Lower lobe of right lung (tissue), 2 donors: ENCODE data around the gene SECTM1. TPM values are rescaled to one million over a fixed set of nuclear protein-coding genes. Genes with fewer than 3 reads are reported as not detected.

ENCODE experiments used
- ATAC-seq, 2 donors: fragments of 200-7000 bp; cut with Tn5 transposase; one replicate each; pipeline ENCODE4 v1.9.1; 2020 to 2022; ENCODE audit warnings: mild to moderate bottlenecking in 2 of 2, moderate library complexity in 2 of 2
- DNase-seq: peaks from one replicate; pipeline ENCODE4 v3.0.0-alpha.2; 2020
- H3K27ac ChIP-seq: fragments of 200-600 bp; one replicate; pipeline ENCODE4 v1.8.0; 2022
- H3K27me3 ChIP-seq: fragments of 200-600 bp; one replicate; pipeline ENCODE4 v1.8.0; 2022; ENCODE audit warnings: low read depth
- H3K36me3 ChIP-seq: fragments of 200-600 bp; one replicate; pipeline ENCODE4 v1.8.0; 2022; ENCODE audit warnings: mild to moderate bottlenecking
- H3K4me1 ChIP-seq: fragments of 200-600 bp; one replicate; pipeline ENCODE4 v1.8.0; 2022
- H3K4me3 ChIP-seq: fragments of 200-600 bp; one replicate; pipeline ENCODE4 v1.8.0; 2022; ENCODE audit warnings: mild to moderate bottlenecking
- H3K9me3 ChIP-seq: fragments of 200-600 bp; one replicate; pipeline ENCODE4 v1.8.0; 2022
- intact Hi-C: fragments of 100-400 bp; cut with DNase I; formaldehyde crosslinking; loops from one replicate; pipeline ENCODE4 v1.11.0; 2022
- total RNA-seq: library from RNA; stranded (reverse); fragmentation: NEBNext Ultra II Directional; extraction: Animal tissue kit (Norgen Biotek cat#: 25700); gene quantifications from one replicate; pipeline ENCODE4 v1.2.1, GENCODE V29; 2021
- TF ChIP-seq, protein P1 (sequence below): fragments of 200-600 bp; IDR thresholded peaks from one replicate; pipeline ENCODE4 v1.8.0; 2022; ENCODE audit warnings: antibody characterized with exemption, mild to moderate bottlenecking
- donor health status: DM: no; HTN: yes; CAD: no; lungs with severe emphysema.

The SECTM1 gene
- total RNA-seq, 1 donor from 2014 or later: 44.5 TPM

DNA sequence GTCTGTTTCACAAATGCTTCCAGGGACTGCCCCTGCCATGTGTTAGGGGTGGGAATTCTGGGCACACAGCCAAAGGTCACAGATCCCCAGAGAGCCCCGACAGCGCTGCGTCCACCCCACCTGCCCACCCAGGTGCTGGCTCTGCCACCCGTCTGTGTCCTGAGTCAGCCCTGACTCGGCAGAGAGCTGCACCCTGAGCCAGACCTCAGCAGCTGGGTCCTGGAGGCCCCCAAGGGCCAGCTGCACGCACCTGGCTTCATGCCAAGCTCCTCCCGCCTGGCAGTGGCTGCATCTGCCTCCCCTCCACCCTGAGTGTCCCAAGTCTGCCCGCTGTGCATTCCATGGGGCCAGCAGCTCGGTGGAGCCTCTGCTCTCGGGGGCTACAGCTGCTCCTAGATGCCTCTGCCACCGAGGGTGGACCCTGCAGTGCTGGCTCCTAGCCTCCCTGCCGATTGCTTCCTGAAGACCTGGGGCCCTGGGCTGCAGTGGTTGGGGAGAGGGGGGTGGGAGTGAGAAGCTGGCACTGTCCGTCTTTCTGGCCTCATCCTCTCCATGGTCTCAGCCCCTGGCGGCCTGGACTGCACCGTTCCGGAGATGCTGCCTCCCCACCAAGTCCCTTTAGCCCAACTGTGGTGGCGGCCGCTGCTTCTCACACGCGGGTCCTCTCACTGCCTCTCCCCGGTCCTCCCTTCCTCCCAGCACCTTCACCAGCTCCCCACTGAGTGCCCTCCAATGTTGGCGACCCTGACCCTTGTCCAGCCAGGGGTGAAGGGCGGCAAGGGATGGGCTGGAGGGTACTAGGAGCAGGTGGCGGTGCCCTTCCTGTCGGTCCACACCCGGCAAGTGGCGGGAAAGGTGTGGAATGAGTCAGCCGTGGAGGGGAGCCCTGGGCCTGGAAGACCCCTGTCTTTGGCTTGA, 3.0 kb downstream of the SECTM1 start:
- H3K4me1 ChIP-seq: peaks cover 49% of the 10 kb centered on the region
- ATAC-seq (no peak), DNase-seq (peak; percentile 57)
- no peaks in the 10 kb centered on the region for H3K9me3 ChIP-seq
- TF ChIP-seq, protein P1, sequence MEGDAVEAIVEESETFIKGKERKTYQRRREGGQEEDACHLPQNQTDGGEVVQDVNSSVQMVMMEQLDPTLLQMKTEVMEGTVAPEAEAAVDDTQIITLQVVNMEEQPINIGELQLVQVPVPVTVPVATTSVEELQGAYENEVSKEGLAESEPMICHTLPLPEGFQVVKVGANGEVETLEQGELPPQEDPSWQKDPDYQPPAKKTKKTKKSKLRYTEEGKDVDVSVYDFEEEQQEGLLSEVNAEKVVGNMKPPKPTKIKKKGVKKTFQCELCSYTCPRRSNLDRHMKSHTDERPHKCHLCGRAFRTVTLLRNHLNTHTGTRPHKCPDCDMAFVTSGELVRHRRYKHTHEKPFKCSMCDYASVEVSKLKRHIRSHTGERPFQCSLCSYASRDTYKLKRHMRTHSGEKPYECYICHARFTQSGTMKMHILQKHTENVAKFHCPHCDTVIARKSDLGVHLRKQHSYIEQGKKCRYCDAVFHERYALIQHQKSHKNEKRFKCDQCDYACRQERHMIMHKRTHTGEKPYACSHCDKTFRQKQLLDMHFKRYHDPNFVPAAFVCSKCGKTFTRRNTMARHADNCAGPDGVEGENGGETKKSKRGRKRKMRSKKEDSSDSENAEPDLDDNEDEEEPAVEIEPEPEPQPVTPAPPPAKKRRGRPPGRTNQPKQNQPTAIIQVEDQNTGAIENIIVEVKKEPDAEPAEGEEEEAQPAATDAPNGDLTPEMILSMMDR: no peak
- intact Hi-C loops: no loop called here
- H3K27ac ChIP-seq: no peak overlapping the region
- no peak overlapping the region for H3K4me3 ChIP-seq
- no peaks in the 10 kb centered on the region for H3K27me3 ChIP-seq
- H3K36me3 ChIP-seq: peaks cover 7% of the 10 kb centered on the region

DNA sequence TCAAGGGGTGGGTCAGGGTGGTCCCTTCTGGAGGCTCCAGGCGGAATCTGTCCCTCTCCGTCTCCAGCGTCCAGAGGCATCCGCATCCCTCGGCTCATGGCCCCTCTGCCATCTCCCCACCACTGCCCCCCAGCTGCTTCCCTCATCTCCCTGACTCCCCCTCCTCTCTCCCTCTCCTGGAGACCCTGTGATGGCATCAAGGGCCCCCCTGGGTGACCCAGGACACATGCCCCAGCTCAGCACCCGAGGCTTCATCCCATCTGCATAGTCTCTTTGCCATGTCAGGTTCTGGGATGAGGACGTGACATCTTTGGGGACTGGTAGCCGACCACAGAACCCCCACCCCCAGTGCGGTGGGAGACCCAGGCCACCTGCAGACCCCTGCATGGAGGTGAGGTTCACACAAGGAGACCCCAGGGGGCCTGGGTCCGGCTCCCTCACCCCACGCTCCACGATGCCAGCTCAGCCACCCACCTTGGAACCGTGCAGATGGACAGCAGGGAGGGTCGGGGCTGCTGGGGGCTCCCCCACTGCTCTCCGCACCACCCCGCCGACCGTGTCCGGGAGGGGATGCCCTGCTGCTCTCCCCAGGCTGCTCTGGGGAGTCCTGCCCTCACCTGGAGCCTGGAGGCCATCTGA, 3.8 kb downstream of the SECTM1 start:
- no peak for ATAC-seq
- Histone ChIP-seq H3K27me3 (no peaks in the 10 kb centered on the region), H3K36me3 (peaks cover 7% of the 10 kb centered on the region), H3K27ac (no peak overlapping the region), H3K9me3 (no peaks in the 10 kb centered on the region), H3K4me3 (no peak overlapping the region), H3K4me1 (peaks cover 41% of the 10 kb centered on the region)
- intact Hi-C loops: no loop called here
- TF ChIP-seq, protein P1: no peak
- DNase-seq: no peak

DNA sequence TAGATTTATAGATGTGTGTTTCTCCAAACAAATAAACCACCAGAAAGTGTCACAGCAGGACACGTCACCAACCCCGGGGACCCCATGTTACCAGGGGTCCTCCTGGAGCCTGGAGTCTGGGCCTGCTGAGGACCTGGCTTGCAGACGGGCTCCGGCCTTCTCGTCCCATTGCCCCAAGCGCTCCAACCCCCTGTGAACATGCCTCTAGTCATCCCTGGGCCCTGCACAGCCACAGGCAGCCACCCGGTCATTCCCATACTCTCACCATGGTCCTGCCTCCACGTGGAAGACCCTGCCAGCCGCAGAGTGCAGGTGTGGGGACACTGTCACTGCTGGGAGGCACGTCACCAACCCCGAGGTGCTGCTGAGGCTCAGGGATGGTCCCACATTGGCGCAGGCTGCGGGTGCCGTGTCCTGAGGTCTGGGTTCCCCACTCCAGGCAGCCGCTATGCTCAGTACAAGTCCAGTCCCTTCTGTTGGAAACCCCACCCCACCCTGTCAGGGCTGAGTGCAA, 4.5 kb downstream of the SECTM1 start:
- TF ChIP-seq, protein P1: no peak
- peaks cover 34% of the 10 kb centered on the region for H3K4me1 ChIP-seq
- ATAC-seq: no peak
- no peak overlapping the region for H3K27ac ChIP-seq
- intact Hi-C loops: no loop called here
- no peak overlapping the region for H3K4me3 ChIP-seq
- peaks cover 7% of the 10 kb centered on the region for H3K36me3 ChIP-seq
- H3K27me3 ChIP-seq: no peaks in the 10 kb centered on the region
- no peak for DNase-seq
- no peaks in the 10 kb centered on the region for H3K9me3 ChIP-seq

DNA sequence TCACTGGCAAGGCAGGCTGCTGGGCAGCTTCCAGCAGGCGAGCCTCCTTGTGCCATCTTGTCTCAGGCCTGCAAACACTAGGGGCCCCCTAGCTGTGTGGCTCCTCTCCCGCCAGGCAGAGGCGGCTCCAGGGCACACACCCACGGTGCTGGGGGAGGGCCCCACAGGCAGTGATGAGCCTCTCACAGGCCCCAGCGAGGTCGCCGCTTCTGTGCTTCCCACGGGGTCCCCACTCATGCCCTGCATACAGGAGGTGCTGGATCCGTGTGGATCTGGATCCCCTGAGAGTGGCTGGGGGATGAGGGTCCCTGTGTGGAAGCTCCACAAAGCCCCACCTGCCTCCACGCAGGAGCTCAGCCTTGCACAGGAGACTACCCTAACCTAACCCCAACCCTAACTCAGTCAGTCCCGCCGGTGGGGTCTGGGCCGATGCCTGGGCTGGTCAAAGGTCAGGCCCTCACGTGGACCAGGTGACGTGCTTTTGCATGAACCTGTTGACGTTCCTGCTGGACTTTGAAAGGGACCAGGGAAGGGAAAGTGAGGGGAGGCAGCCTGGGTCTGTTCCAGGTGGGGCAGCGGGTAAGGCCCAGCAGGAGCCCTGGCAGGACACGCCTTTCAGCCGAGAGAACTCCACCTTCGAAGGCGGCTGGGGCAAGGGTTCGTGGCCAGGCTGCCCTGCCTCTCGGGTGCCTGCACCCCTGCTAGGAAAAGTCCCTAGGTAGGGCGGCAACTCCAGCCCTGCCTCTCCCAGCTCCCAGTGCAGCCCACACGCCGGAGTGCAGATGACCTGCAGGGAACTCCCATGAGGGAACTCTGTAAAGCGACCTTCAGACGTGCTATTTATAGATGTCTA, 5.2 kb downstream of the SECTM1 start:
- Histone ChIP-seq H3K4me1 (peaks cover 32% of the 10 kb centered on the region), H3K36me3 (peaks cover 7% of the 10 kb centered on the region), H3K4me3 (no peak overlapping the region), H3K27ac (no peak overlapping the region), H3K27me3 (no peaks in the 10 kb centered on the region), H3K9me3 (no peaks in the 10 kb centered on the region)
- intact Hi-C loops: no loop called here
- TF ChIP-seq, protein P1: no peak
- ATAC-seq: no peak
- no peak for DNase-seq

DNA sequence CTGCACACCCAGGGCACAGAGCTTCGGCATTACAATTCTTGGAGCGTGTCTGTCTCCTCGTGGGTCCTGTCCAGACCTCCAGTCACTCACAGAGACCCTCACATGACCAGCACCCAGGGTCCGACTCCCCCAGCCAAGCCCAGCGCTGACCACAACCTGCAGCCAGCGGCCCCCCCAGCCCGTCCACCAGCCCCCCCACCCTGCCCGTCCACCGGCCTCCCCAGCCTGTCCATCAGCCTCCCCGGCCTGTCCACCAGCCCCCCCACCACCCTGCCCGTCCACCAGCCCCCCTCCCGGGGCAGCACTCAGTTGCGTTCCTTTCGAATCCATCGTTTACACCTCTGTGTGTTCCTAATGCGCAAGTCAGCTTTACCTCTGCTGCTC, 5.8 kb downstream of the SECTM1 start:
- no peak overlapping the region for H3K4me3 ChIP-seq
- no peaks in the 10 kb centered on the region for H3K27me3 ChIP-seq
- H3K4me1 ChIP-seq: peaks cover 27% of the 10 kb centered on the region
- ATAC-seq: no peak
- intact Hi-C loops: no loop called here
- H3K27ac ChIP-seq: no peak overlapping the region
- H3K36me3 ChIP-seq: peaks cover 7% of the 10 kb centered on the region
- H3K9me3 ChIP-seq: no peaks in the 10 kb centered on the region
- no peak for DNase-seq
- TF ChIP-seq, protein P1: no peak
